Tongue (tissue), 2 donors: ENCODE results near the gene ASPA. TPM values are rescaled to one million over a fixed set of nuclear protein-coding genes. Genes with fewer than 3 reads are reported as not detected.
"Not testable (repeated sequence)": the region's sequence is repeated elsewhere in the genome, so short reads cannot be mapped to it uniquely, and the experiment has no call there.

Source experiments
- DNase-seq: peaks from one replicate; pipeline ENCODE4 v3.0.0-alpha.2; 2015
- total RNA-seq: library from RNA; depleted of rRNA; stranded (reverse); fragments of >200 nt; gene quantifications from one replicate; pipeline ENCODE4 v1.2.3, GENCODE V29; 2014

Gene ASPA
- 4.4 TPM for total RNA-seq

- no peak for DNase-seq
Measured at GRCh38 chr17:3475812-3476610, at the start of gene ASPA. ASPA (plus strand) TSS chr17:3475997; CDS start chr17:3476160, 163 bp downstream.

DNA sequence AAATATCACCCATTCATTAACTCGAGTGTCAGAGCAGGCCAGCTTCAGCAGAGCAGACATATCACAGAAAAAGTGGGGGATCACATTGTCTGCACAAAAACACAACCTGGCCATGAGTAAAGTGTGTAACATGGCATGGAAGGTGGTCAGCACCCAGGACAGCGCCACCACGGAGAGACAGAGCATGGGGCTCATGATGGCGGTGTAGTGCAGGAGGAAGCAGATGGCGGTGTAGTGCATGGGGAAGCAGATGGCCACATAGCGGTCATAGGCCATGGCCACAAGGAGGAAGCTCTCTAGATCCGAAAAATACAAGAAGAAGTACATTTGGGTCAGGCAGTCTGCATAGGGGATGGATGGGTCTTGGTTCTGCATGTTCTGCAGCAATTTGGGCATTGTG, 42.6 kb upstream of the ASPA start:
- peak; percentile 5 for DNase-seq

- DNase-seq: no peak
Measured at GRCh38 chr17:3433741-3434140, 42.1 kb upstream of the ASPA start, which contains the start of gene OR1E2. OR1E2 (minus strand) TSS chr17:3433841; CDS start chr17:3433841, 0 bp downstream.

GRCh38 chr17:3438368-3438767, 37.4 kb upstream of the ASPA start:
- DNase-seq: no peak

DNA sequence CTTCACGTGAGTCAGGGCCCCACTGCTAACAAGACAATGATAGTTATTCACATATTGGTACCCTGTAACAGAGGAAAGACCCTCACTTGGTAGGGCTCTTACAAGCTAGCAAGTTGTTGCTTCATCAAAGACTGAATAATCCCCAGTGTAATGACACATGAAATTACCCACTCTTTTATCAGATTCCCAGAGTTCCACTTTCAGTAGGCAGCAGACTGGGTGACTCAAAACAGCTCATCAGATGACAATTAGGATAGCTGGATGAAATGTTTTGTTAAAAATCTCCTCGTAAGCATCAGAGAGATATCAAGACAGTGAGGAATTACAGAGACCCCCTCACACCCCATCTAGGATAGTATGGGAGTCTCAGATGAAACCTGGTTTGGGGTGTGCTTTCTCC, 35.3 kb upstream of the ASPA start:
- no peak for DNase-seq

- no peak for DNase-seq
Measured at GRCh38 chr17:3447625-3448024, 28.2 kb upstream of the ASPA start.

- DNase-seq: no peak
Measured at GRCh38 chr17:3448059-3448665, 27.6 kb upstream of the ASPA start.

- not testable (repeated sequence) for DNase-seq
Measured at GRCh38 chr17:3466355-3466754, 9.4 kb upstream of the ASPA start.

DNA sequence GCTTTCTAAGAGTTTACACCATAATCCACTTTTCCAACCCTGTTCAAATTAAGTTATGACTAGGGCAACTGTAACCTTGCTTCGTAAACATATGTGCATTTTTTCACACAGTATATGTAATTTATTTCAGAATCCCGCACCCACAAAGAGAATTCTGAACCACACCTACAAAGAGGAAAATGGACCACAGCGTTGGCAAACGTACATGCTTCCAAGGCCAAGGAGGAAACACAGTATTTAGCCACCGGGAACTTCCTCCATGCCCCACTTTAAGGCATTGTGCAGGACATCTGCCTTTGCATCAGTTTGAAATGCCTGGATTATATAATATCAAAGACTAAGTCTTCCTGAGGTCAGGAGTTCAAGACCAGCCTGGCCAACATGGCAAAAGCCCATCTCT, 6.3 kb upstream of the ASPA start:
- no peak for DNase-seq

- DNase-seq: no peak
Measured at GRCh38 chr17:3471599-3471998, 4.2 kb upstream of the ASPA start, which contains the start of gene SPATA22. SPATA22 (minus strand) TSS chr17:3471819; CDS start chr17:3469325, 2,494 bp downstream.

- DNase-seq: no peak
Measured at GRCh38 chr17:3472137-3472536, 3.7 kb upstream of the ASPA start.

- DNase-seq: peak; percentile 26
Measured at GRCh38 chr17:3474212-3474611, 1.6 kb upstream of the ASPA start.

DNA sequence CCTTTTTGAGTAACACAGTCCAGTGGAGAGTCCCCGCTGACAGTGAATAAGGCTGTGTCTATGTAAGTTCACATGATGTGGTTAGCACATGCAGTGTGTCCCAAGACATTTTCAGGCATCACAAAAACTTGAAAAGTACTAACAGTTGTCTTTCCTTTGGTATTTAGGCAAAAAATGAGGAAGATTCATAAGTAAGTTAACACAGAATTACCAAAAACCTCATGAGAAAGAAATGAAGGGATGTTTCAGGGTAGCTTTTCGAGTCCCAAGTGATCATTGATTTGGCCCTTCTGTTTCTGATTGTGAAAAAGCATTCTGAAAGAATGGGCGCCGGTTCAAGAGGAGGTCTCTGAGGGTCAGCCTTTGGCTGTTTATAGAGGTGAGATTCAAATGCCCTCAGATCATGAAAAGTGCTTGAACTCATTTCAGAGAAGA, 529 bp upstream of the ASPA start:
- DNase-seq: peak; percentile 12

DNA sequence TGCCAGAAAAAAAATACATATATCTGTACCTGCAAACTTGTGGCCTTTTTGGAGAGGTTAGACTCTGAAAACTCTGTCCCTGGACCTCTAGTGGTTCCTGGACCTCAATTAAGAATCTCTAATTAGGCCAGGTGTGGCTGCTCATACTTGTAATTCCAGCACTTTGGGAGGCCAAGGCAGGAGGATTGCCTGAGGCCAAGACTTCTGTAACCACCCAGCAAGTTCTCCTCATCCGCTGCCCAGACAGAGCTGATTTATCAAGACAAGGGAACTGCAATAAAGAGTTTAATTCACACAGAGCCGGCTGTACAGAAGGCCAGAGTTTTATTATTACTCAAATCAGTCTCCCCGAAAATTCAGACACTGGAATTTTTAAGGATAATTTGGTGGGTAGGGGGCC, 4.2 kb downstream of the ASPA start:
- no peak for DNase-seq

DNA sequence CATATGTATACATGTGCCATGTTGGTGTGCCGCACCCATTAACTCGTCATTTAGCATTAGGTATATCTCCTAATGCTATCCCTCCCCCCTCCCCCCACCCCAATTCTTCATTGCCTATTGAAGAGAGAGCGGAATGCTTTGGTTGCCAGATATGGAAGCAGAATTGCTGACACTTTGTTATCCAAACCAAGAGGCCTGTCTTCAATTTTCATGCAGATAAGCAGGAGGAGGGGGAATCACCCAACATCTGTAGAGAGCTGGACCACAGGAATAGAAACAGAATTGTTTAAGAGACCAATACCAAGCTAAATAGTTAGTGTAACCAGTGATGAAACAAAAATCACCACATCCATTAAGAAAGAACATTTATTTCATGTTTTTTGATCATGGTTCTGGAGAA, 7.1 kb downstream of the ASPA start:
- no peak for DNase-seq

- no peak for DNase-seq
Measured at GRCh38 chr17:3485481-3486068, 9.8 kb downstream of the ASPA start.

DNA sequence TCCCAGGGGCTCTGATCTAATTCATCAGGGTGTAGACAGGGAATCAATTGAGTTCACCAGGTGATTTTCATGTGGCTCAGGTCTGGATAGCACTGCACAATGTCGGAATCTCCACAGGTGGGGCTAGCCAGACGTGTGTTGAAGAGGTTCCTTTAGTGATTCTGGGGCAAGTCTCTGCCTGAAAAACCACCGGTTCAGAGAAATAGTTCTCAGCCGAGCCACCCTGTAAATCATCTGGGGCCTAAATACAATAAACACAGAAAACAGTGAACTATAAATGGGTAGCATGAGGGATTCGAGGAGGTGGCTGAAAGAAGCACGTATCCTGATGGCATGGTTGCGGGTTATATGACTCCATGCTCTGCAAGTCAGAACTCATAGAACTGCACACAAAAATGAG, 21.3 kb downstream of the ASPA start:
- DNase-seq: no peak

DNA sequence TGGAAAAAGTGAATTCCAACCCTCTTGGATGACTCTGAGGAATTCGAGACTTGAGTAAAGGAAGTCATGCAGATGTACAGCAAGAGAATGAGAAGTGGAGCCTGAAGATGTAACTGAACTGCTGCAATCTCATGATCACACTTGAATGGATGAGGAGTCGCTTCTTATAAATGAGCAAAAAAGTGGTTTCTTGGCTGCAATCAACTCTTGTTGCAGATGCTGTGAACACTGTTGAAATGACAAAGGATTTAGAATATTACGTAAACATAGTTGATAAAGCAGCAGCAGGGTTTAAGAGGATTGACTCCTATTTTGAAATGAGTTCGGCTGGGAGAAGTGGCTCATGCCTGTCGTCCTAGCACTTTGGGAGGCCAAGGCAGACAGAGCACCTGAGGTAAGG, 25.5 kb downstream of the ASPA start:
- no peak for DNase-seq

DNA sequence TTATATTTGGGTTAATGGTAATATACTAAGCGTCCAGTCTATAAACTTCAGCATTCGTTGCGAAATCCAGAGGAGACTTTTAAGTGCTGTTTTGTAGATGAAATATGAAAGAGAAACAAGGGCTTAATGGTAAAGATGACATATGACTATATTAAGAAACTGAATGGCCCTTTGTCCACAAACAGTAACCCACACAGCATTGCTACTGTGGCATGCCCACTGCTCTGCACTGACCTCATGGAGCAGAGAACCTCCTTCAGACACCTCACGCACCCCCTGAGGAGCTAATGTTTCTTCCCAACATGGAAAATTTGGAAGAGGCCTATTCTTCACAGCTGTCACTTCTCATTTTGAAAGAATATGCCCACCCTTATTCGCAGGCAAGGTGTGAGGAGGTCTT, 26.7 kb downstream of the ASPA start:
- no peak for DNase-seq

- no peak for DNase-seq
Measured at GRCh38 chr17:3503285-3503684, 27.5 kb downstream of the ASPA start.

GRCh38 chr17:3505008-3505407, 29.2 kb downstream of the ASPA start:
- DNase-seq: no peak

- DNase-seq: no peak
Measured at GRCh38 chr17:3506054-3506453, 30.3 kb downstream of the ASPA start.

DNA sequence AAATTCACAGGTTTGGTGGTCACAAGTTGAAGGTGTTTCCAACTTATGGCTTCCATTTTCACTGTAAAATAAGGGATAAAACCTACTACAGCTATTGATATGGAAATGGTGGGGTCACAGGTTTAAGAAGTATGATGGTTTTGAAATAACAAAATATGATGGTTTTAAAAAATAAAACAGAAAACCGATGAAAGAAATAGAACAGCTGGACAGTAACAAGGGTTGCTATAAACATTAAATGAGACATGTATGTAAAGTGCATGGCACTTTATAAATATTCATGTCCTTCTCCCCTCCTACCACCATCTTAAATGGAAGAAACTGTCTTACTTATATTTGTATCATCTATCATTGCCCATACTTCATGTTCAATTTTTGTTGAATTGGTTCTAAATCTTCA, 31.3 kb downstream of the ASPA start:
- DNase-seq: no peak
